GM21390 (cell line): Measurements from ENCODE around the gene C1GALT1C1L.
"Not testable (repeated sequence)": the region's sequence is repeated elsewhere in the genome, so short reads cannot be mapped to it uniquely, and the experiment has no call there.

Experiments used
- ATAC-seq: cut with Tn5 transposase; IDR thresholded peaks from one replicate; pipeline ENCODE4 v1.9.1; 2021; ENCODE audit not compliant: unreplicated experiment

The C1GALT1C1L gene

DNA sequence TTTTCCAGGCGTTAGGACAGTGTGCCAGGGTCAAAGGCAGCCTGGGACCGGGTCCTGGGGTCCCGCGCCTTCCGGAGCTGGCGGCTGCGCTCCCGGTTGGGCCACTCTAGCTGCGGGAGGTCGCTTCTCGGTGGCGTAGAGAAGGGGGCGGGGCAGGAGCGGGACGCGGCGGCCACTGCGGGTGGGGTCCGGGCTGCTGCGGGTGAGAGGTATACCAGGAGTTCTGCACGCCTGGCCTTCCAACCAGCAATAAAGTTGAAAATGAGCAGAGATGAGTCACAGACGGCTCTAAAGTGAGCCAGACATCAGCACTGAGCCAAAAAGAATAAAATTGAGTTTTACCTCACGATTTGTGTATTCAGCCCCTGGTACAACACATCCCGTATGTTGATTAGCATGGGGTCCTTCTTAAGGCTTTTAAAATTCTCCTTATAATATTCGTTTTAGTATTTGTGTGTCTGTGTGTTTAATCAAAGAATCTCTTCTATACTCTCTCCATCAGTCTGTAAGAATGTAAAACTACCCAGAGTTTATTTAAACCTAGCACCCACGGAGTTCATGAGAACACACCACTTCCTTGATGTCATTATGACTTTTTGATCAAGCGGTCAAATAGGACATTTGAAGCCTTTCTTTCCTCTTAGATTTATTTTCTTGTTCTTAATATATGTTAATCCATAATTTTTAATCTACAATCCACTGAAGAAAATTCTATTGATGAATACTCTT, at the start of gene C1GALT1C1L:
Gene C1GALT1C1L (minus strand): TSS at position 108 of the 729 bp plus-strand sequence. CDS start 107 bp downstream, at position 1.
- ATAC-seq: no peak

DNA sequence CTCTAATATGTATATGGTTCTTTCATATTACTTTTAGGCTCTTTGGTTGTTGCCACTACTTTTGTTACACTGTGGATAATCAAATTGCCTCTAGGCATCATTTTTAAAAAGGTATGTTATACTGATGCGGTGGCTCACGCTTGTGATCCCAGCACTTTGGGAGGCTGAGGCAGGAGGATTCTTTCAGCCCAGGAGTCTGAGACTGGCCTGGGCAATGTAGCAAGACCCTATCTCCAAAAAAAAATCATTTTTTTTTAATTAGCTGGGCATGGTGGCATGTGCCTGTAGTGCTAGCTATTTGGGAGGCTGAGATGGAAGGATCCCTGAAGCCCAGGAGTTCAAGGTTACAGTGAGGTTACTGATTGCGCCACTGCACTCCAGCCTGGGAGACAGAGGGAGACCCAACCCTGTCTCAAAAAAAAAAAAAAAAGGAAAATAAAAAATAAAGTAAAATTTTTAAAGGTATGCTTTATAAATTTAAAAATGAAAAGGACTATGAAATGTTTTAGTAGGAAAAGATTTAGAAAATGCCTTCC, 49.5 kb upstream of the C1GALT1C1L start:
- ATAC-seq: no peak

DNA sequence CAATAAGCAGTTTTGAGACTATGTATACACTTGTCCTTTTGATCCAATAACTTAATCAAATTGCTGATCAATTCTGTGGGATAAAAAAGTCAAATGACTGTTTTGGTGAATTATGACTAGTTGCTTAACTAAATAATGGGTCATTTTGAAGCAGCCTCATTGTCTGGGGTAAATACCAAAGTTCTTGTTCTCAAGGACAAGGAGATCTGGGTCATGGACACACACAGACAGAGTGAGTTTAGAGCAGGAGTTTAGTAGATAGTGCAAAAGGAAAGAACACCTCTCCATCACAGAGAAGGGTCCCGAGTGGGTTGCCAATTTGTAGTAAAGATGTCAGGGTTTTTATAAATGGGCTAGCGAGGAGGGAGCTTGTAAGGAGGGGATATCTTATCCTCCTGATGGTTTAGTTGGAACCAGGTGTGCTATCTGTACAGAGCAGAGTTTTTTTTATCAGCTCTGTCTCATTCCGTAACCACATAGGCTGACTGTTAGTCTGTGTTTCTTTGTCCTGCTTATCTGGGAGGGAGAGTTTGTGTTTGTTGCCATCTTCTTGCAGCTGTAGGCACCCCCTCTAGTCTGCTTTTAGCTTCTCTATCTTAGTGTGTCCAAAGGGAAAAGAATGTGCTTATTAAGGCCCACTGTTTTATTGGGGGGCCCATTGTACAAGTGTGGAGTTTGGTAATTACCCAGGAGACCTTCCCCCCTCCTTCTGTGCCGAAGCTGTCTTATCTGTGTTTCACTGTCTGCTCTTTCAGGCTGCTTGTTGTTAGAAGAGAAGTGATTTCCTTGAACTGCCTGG, 48.7 kb upstream of the C1GALT1C1L start:
- no peak for ATAC-seq

DNA sequence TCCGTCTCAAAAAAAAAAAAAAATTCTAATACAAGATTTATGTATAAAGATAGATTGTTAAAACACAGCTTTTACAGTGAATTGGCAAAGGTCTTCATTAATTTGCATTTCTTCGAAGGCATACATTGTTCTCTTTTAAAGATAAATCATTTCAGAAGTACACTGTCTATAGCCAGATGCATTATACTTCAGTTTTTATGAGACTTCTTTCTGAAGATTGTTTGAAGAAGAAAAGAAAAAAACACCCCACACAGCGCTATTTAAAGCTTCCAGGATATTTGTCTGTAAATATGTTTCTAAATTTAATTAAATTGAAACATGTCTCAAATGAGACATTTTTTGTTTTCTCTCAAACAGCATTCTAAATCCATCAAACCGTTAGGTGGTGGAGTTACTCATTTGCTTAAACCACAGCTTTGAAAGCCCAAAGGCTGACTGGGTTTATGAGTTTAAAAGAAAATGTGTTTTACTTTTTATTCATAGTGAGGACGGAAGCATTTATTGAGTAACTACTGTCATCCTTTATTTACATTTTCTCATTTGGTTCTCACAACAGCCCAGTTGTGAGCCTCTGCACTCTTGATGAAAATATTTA, 42.4 kb upstream of the C1GALT1C1L start:
- ATAC-seq: peak; percentile 65

DNA sequence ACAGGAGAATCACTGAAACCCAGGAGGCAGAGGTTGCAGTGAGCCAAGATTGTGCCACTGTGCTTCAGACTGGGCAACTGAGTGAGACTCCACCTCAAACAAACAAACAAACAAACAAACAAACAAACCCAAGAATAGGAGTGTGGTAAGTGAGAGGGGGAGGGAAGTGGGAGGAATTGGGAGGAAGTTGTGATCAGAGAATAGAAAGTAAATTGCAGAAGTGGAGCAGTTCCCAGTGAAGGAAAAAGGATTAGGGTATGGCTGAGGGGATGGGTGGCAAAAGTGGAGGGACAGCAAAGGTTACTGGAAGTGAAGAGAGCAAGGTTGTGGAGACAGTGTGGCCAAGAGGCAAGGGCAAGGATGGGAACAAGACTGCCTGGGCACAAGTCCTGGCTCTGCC, 41.1 kb upstream of the C1GALT1C1L start:
- no peak for ATAC-seq

DNA sequence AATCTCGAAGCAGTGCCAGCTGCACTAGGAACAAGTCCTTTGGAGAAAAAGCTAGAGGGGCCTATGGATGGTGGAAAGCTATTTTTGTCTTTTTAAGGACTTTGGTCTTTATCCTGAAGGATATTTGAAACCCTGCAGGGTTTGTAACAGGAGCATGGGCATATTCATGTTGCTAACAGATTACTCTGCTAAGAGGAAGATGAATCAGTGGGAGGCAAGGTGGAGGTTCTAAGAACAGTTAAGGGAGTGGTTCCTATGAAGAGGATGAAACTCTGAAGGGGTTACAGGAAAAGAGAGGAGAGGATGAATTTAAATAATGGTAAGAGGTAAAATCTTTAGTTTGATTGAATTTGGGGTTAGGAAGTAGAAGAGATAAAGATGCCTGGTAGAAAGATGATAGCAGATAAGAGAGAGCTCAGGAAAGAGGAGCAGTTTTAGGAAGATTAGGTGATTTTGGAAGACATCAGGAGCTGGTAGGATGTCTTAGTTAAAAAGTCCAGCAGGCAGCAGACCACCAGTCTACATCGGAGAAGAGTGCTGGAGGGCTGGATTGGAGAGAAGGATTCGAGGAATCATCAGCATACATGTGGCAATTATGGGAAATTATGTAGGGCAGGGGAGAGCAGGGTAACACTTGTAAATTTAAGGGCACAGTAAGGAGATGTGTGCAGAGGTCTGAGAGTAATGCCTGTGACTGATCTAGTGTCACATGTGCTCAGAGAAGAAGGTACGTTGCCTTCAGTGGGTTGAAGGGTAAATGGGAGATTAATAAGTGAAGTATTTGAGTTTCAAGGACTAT, 39.3 kb upstream of the C1GALT1C1L start:
- no peak for ATAC-seq

DNA sequence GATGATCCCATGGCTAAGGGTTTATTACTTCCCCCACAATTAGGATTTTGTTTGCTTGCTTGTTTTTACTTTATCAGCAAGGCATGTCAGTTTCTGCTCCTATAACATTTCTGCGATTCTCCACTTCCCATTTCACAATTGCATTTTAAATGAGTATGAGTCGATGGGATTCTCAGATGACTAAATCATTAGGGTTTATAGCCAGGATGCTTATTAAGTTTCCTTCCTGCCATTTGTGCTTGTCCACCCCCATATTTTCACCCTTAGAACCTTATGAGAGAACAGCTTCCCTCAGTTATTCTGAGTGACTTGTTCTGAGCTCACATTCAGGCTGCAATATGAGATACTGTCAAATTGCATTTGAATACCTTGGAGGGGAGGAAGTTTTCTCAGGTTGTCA, 37.9 kb upstream of the C1GALT1C1L start:
- no peak for ATAC-seq

DNA sequence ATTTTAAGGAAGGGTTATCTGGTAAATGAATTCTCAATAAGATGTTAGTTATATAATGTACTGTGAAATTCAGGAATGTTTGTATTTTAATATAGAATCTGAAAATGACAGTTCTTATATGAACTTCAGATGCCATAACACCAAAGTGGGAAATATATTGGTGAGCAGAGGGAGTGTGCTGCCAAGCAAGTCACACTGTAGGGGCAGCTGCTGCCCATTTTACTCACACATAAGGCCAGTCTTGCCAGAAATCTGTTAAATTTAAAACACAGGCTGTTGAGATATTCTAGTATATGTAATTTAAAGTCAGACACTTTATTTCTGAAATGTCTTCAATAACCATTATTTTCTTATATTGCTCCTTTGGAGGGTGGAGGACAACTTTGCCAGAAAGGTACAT, 34.6 kb upstream of the C1GALT1C1L start:
- ATAC-seq: no peak

DNA sequence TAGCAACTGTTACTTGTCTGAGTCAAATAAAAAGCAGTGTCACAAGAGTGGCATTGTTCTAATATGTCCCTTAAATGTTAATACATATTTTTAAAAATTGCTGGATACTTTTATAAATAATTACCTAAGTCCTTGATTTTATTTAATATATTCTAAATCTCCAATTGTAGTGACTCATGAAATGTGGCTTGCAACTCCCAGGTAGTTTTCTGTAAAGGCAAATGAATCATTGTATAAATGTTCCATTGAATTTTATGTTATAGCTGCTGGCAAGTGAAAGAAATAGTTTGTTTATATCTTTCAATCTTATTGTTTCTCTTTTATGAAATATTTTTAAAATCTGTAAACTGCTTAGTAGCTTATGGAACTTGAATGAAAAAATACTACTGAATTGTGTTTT, 32.7 kb upstream of the C1GALT1C1L start:
- no peak for ATAC-seq

DNA sequence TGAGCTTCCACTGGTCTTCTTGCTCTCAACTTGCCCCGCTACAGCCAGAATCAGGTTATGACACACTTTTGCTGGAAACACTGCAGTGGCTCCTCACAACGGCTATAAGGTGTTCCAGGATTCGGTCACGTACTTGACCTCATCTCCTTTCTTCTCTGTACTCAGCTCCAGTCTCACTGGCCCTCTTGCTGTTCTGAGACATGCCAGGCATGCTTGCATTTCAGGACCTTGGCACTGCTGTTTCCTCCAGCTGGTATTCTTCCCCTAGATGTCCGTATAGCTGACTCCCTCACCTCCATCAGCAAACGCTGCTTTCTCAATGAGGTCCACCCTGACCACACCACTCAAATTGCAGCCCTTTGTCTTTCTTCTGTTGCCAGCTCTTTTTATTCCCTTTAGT, 31.9 kb upstream of the C1GALT1C1L start:
- ATAC-seq: no peak

DNA sequence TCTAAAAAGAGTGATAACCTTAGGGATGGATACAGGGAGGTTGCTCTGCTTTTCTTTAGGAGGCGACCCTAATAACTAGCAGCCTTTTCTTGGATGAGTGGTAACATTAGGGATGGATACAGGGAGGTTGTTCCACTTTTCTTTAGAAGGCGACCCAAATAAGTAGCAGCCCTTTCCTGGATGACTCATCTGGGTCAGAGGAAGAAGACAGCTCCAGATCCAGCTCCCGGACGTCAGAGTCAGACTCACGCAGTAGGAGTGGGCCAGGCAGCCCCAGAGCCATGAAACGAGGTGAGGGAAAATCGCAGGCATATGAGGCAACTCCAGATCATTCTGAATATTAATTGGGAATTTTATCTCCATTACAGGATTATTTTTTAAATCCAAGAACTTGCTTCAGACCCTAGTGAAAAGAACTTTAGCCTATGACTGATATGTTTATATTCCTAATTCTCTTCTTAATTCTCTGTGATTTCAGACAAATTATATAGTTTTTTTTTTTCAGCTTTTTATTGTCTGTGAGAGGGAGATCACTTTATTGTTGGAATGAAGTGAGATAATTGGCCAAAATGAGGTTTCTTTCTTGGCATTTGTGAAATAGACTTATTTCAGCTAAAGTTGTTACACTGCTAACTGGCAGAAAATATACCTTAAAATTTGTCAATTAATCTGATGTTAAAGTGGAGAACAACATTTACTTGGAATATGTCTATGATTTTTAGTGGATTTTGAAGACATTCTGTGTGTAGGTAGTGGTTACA, 31.2 kb upstream of the C1GALT1C1L start:
- no peak for ATAC-seq

DNA sequence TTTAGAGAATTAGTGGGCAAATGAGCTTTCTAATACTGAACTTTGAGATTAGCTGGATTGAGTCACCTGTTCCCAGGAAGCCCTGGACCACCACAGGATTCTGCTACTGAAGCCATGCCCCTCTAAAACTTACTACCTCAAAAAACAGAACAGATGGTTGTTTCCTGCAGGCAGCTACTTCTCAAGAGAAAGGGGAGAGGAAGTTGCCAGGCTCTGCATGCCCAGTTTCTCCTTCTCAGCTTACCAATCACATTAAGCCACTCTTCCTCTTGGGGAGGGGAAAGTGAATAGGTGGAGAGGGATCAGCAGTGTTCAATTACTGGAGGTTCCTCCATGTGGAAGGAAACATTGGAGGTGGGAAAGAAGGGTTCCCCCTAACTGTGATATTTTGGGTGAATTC, 24.9 kb upstream of the C1GALT1C1L start:
- ATAC-seq: no peak

DNA sequence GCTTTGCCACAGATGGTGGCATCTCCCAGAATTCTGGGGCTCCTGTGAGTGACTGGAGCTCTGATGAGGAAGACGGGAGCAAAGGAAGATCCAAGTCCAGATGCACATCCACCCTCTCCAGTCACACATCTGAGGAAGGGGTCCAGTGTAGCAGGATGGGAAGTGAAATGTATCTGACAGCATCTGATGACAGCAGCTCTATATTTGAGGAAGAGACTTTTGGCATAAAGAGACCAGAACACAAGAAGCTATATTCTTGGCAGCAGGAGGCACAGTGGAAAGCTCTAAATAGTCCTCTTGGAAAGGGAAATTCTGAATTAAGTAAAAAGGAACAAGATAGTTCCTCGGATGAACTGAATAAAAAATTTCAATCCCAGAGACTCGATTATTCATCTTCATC, 23.5 kb upstream of the C1GALT1C1L start:
- ATAC-seq: no peak

DNA sequence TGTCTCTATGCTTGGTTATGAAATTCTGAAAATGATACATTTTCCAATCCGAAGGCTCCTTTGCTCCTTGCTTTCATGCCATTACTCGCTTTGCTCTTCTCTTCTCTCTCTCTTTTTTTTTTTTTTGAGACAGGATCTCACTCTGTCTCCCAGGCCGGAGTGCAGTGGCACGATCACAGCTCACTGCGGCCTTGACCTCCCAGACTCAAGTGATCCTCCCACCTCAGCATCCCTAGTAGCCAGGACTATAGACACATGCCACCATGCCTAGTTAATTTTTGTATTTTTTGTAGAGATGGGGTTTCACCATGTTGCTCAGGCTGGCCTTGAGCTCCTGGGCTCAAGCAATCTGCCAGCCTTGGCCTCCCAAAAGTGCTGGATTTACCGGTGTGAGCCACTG, 21.9 kb upstream of the C1GALT1C1L start:
- ATAC-seq: not testable (repeated sequence)

DNA sequence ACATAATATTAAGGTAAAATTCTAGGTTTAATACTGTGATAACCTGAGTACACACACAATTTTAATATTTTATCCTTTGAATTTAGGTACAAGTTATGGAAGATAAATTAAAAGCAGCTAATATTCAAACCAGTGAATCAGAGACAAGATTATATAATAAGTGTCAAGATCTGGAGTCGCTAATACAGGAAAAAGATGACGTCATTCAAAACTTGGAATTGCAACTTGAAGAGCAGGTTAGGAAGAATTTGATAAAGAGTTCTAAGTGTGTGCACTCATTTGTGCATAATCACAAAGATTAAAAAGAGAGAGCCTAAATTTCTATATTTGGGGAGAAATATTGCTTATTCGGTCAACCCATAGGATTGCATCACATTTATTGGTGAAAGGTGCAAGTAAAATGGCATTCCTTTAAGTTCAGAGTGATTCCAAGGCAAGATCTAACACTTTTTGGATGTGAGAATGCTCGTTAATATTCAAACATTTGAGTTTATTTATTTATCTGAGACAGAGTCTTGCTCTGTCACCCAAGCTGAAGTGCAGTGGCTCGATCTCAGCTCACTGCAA, 16.3 kb upstream of the C1GALT1C1L start:
- ATAC-seq: no peak

DNA sequence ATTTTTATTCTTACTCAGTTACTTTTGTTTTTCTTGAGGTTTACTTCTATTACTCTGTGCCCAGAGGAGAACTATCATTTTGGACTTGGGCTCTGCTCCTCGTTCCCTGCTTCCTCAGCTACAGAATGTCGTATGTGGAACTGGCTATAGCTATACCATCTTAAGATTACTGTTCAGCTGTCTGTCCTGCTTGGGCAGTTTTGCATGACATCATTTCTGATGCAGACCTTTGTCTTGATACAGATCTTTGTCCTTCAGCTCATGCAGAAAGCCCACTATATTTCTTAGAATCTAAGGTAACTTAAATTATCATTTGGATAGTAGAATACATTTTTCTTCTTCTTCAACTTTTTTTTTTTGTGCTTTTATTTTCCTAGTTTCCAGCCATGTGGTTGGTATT, 13.8 kb upstream of the C1GALT1C1L start:
- ATAC-seq: no peak

DNA sequence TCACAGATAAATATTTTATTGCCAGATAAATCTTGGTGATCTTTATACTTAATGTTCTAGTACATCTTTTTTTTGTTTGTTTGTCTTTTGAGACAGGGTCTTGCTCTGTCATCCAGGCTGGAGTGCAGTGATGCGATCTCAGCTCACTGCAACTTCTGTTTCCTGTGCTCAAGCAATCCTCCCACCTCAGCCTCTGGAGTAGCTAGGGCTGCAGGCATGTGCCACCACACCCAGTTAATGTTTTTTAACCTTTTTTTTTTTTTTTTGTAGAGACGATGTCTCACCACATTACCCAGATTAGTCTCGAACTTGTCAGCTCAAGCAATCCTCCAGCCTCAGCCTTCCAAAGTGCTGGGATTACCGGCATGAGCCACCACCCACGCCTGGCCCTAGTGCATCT, 9.1 kb upstream of the C1GALT1C1L start:
- ATAC-seq: no peak

DNA sequence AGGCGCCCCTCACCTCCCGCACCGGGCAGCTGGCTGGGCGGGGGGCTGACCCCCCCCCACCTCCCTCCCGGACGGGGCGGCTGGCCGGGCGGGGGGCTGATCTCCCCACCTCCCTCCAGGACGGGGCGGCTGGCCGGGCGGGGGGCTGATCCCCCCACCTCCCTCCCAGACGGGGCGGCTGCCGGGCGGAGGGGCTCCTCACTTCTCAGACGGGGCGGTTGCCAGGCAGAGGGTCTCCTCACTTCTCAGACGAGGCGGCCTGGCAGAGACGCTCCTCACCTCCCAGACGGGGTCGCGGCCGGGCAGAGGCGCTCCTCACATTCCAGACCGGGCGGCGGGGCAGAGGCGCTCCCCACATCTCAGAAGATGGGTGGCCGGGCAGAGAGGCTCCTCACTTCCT, 1.6 kb upstream of the C1GALT1C1L start:
- not testable (repeated sequence) for ATAC-seq

DNA sequence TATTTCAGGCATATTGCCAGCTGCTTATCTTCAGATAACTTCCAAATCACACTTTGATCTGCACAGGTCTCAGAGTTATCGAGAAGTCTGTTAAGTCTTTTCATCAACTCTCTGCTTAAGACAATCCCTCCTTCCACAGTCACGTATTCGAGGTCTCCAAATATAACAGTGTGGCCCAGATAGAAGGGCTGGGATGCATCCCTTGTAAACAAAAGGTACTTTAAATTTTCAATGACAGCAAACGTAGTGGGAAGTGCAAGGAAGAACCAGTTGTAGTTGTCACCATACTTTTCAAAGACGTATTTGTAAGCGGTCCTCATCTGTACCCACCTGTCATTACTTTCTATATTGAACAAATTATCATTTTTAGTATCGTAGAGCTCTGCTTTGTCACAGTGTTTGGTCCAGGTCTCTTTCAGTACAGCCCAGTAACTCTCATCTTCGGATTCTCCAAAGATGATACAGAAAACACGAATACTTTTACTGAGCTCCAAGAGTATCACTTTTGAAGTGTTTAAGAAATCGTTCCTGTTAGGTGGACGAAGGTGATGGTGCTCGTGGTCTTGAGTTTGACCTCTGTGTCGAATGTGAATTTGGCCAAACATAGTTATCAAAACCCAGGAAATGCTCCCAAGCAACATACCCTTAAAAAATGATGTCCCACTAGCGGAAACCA, 445 bp downstream of the C1GALT1C1L start:
- ATAC-seq: no peak
